ENCODE measurements around the gene SOX13. TPM values are rescaled to one million over a fixed set of nuclear protein-coding genes. Genes with fewer than 3 reads are reported as not detected.
A peak's percentile ranks its signal among the peaks of the same experiment; 100 is the strongest.

The SOX13 gene
- total and polyA plus RNA-seq, 11 donors: 8.2 to 16.0 (median 12.6) TPM

- H3K27ac ChIP-seq: peak overlapping the region in 8 of 12 donors; percentile 8 to 71 (median 44)
- intact Hi-C loops (cut with DNase I): no loop called here
- H3K36me3 ChIP-seq: no peaks in the 10 kb centered on the region
- TF ChIP-seq CTCF (IDR thresholded peaks at IDR 0.05): no peak
- TF ChIP-seq POLR2A (IDR thresholded peaks at IDR 0.05): no peak
- DNase-seq: no peak
- H3K27me3 ChIP-seq: no peaks in the 10 kb centered on the region
- peaks cover 0 to 65% (median 40%) of the 10 kb centered on the region in 12 donors for H3K4me1 ChIP-seq
- ATAC-seq: peak in 1 of 4 donors; percentile 12
- WGBS, 4 donors: 75 to 85% (median 81%) methylated on average over 2 of the region's 2 CpGs
- H3K9me3 ChIP-seq: no peaks in the 10 kb centered on the region
- no peak overlapping the region for H3K4me3 ChIP-seq
These were observed 35.0 kb downstream of the SOX13 start for GRCh38 chr1:204107892-204108291.

- peaks cover 0 to 63% (median 33%) of the 10 kb centered on the region in 12 donors for H3K4me1 ChIP-seq
- peak; percentile 19 to 70 (median 55) for ATAC-seq
- TF ChIP-seq CTCF (IDR thresholded peaks at IDR 0.05): no peak
- TF ChIP-seq POLR2A (IDR thresholded peaks at IDR 0.05): no peak
These were observed 35.6 kb downstream of the SOX13 start for GRCh38 chr1:204108312-204109141.

GRCh38 chr1:204110894-204111633 lies 38.1 kb downstream of the SOX13 start:
- no peak for ATAC-seq
- Histone ChIP-seq H3K4me3 (no peak overlapping the region), H3K4me1 (peaks cover 0 to 46% (median 21%) of the 10 kb centered on the region in 12 donors)

More at GRCh38 chr1:204108312-204109141, 35.6 kb downstream of the SOX13 start:
- Histone ChIP-seq H3K9me3 (no peaks in the 10 kb centered on the region), H3K27me3 (no peaks in the 10 kb centered on the region), H3K27ac (peak overlapping the region in 10 of 12 donors; percentile 16 to 71 (median 57)), H3K36me3 (no peaks in the 10 kb centered on the region), H3K4me3 (peak overlapping the region in 2 of 12 donors; percentile 14 to 15)
- intact Hi-C loops (cut with DNase I): no loop called here
- 49 to 59% (median 58%) methylated on average over 21 of the region's 21 CpGs for WGBS, 4 donors
- DNase-seq: peak in 2 of 5 donors; percentile 54

More at GRCh38 chr1:204110894-204111633, 38.1 kb downstream of the SOX13 start:
- H3K36me3 ChIP-seq: peaks cover 0 to 20% (median 0%) of the 10 kb centered on the region in 9 donors
- TF ChIP-seq POLR2A (IDR thresholded peaks at IDR 0.05) (no peak), CTCF (IDR thresholded peaks at IDR 0.05) (no peak)
- no peaks in the 10 kb centered on the region for H3K27me3 ChIP-seq
- H3K9me3 ChIP-seq: no peaks in the 10 kb centered on the region
- peak in 1 of 5 donors; percentile 15 for DNase-seq
- intact Hi-C loops (cut with DNase I): loop anchor here in 1 of 10 donors (5.0 kb wide), 1 partner anchor 34 kb away; no protein-coding TSS in a partner anchor
- WGBS, 4 donors: 74 to 90% (median 86%) methylated on average over 4 to 5 of the region's 5 CpGs
- no peak overlapping the region for H3K27ac ChIP-seq

Data from heart left ventricle (tissue), 16 donors.